RWPE2 (cell line): ENCODE data around the gene PTPMT1.
"Not testable (repeated sequence)": the region's sequence is repeated elsewhere in the genome, so short reads cannot be mapped to it uniquely, and the experiment has no call there.

Experiments
- ATAC-seq: fragments of 200-7000 bp; cut with Tn5 transposase; 3 replicates; pipeline ENCODE4 v1.9.1; 2021; ENCODE audit warnings: low read depth
- DNase-seq: peaks from one replicate; pipeline ENCODE4 v3.0.0-alpha.2; 2020; ENCODE audit warnings: low spot score
- H3K27ac ChIP-seq: fragments of 450-650 bp; 2 replicates; pipeline ENCODE4 v1.5.1; 2017; ENCODE audit warnings: mild to moderate bottlenecking; ENCODE audit not compliant: poor library complexity, severe bottlenecking
- H3K27me3 ChIP-seq: fragments of 250-450 bp; sonication (Bioruptor Pico); 2 replicates; pipeline ENCODE4 v1.5.1; 2021; ENCODE audit warnings: mild to moderate bottlenecking, moderate library complexity; ENCODE audit not compliant: insufficient read depth, poor library complexity, severe bottlenecking
- H3K36me3 ChIP-seq: fragments of 250-450 bp; sonication (Bioruptor Pico); 2 replicates; pipeline ENCODE4 v1.5.1; 2020; ENCODE audit warnings: low read depth, mild to moderate bottlenecking, moderate library complexity
- H3K4me1 ChIP-seq: fragments of 250-450 bp; sonication (Bioruptor Pico); 2 replicates; pipeline ENCODE4 v1.5.1; 2021; ENCODE audit warnings: mild to moderate bottlenecking, moderate library complexity; ENCODE audit not compliant: insufficient read depth, poor library complexity, severe bottlenecking
- H3K4me3 ChIP-seq: fragments of 250-450 bp; sonication (Bioruptor Pico); 2 replicates; pipeline ENCODE4 v1.5.1; 2021; ENCODE audit warnings: mild to moderate bottlenecking, moderate library complexity; ENCODE audit not compliant: severe bottlenecking
- H3K9me3 ChIP-seq: fragments of 250-450 bp; sonication (Bioruptor Pico); 2 replicates; pipeline ENCODE4 v1.5.1; 2021; ENCODE audit warnings: mild to moderate bottlenecking, moderate library complexity; ENCODE audit not compliant: severe bottlenecking
- CTCF ChIP-seq: fragments of 450-650 bp; IDR thresholded peaks from one replicate; pipeline ENCODE4 v1.5.1; 2017; ENCODE audit warnings: mild to moderate bottlenecking, moderate library complexity; ENCODE audit not compliant: poor library complexity, severe bottlenecking

PTPMT1 gene

DNA sequence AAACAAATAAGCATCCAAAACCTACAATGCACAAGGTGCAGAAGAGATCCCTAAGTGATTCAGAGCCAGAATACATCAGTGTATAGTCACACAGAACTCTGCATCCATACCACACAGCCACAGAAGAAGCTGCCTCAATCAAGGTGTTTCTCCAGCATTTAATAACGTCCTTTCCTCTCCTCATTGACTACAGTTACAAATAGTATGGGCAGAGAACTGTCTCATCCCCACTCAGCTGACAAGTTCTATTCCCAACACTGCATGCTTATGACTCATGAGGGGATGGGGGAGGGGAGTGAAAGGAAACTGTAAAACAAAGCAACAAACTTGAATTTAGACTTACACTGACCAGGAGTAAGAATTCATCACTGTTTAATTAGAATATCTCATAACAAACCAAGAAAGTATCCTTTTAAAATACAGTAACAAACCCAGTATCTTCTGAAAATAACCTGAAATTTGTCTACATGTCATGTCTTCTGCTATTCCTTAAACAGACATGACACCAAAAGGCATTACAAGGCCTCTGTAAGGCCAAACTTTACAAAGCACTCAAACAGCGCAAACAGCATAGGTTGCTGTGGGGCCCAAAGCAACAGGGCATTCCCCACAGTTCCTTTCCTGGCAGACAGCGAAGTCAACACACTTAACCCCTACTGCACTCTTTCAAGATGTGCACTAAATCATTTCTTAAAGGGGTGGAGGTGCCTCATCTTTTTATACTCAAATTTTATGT, 41.7 kb upstream of the PTPMT1 start:
- H3K9me3 ChIP-seq: no peaks in the 10 kb centered on the region
- H3K27ac ChIP-seq: peak overlapping the region; percentile 81
- peaks cover 25% of the 10 kb centered on the region; the same call in 1 of the 2 replicates for H3K36me3 ChIP-seq
- peaks cover 36% of the 10 kb centered on the region for H3K4me1 ChIP-seq
- no peak for TF ChIP-seq CTCF
- H3K4me3 ChIP-seq: no peak overlapping the region
- ATAC-seq: peak; percentile 84
- no peak for DNase-seq
- H3K27me3 ChIP-seq: no peaks in the 10 kb centered on the region

- ATAC-seq (peak; percentile 29), DNase-seq (no peak)
- Histone ChIP-seq H3K27ac (peak overlapping the region; percentile 81), H3K4me3 (no peak overlapping the region), H3K4me1 (peaks cover 36% of the 10 kb centered on the region), H3K9me3 (no peaks in the 10 kb centered on the region), H3K27me3 (no peaks in the 10 kb centered on the region), H3K36me3 (peaks cover 23% of the 10 kb centered on the region; the same call in 1 of the 2 replicates)
- TF ChIP-seq CTCF: no peak
Observed at GRCh38 chr11:47524291-47524874, 41.0 kb upstream of the PTPMT1 start.

DNA sequence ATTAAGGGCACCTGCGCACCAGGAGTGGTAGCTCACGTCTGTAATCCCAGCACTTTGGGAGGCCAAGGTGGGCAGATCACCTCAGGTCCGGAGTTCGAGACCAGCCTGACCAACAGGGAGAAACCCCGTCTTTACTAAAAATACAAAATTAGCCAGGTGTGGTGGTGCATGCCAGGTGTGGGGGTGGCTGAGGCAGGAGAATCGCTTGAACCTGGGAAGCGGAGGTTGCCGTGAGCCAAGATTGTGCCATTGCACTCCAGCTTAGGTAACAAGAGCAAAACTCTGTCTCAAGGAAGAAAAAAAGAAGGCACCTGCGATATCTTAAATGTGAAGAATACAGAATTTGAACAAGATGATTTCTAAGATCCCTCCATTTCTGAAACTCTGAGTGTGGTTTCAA, 39.4 kb upstream of the PTPMT1 start:
- not testable (repeated sequence) for H3K4me3 ChIP-seq, ATAC-seq, H3K9me3 ChIP-seq, DNase-seq, H3K27me3 ChIP-seq
- peak overlapping the region; percentile 81 for H3K27ac ChIP-seq
- H3K4me1 ChIP-seq: peaks cover 36% of the 10 kb centered on the region
- H3K36me3 ChIP-seq: peaks cover 29% of the 10 kb centered on the region

GRCh38 chr11:47527186-47527585, 38.2 kb upstream of the PTPMT1 start:
- peak overlapping the region; percentile 81 for H3K27ac ChIP-seq
- no peak for TF ChIP-seq CTCF
- peaks cover 36% of the 10 kb centered on the region for H3K4me1 ChIP-seq
- H3K9me3 ChIP-seq: no peaks in the 10 kb centered on the region
- H3K27me3 ChIP-seq: no peaks in the 10 kb centered on the region
- H3K36me3 ChIP-seq: peaks cover 32% of the 10 kb centered on the region
- H3K4me3 ChIP-seq: no peak overlapping the region
- DNase-seq (no peak), ATAC-seq (no peak)

DNA sequence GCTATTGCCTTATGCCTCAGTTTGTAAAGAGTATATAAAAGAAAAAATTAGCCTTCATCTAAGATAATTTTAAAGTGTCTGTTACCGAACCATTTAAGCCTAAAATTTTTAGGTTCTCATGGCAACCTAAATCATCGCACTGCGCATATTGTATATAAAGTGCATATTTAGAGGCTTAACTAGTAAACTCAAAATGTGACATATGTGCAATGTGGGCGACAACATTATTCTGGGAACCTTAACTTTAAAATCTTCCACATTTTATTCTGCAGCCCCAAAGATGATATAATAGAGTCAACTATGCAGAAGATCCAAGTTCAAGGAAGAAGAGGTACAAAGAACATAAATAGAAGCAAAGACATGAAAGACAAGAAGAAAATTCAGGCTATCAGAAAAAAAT, 35.4 kb upstream of the PTPMT1 start:
- peaks cover 27% of the 10 kb centered on the region for H3K4me1 ChIP-seq
- no peaks in the 10 kb centered on the region for H3K9me3 ChIP-seq
- no peak overlapping the region for H3K27ac ChIP-seq
- ATAC-seq: no peak
- no peak for DNase-seq
- no peak overlapping the region for H3K4me3 ChIP-seq
- H3K27me3 ChIP-seq: no peaks in the 10 kb centered on the region
- TF ChIP-seq CTCF: no peak
- peaks cover 47% of the 10 kb centered on the region for H3K36me3 ChIP-seq

DNA sequence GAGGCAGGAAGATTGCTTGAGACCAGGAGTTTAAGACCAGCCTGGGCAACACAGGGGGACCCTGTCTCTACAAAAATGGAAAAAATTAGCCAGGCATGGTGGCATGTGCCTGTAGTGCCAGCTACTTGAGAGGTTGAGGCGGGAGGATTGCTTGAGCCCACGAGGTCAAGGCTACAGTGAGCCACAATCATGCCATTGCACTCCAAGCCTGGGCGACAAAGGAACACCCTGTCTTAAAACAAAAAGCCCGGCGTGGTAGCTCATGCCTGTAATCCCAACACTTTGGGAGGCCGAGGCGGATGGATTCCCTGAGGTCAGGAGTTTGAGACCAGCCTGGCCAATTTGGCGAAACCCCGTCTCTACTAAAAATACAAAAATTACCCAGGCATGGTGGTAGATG, 34.7 kb upstream of the PTPMT1 start:
- not testable (repeated sequence) for H3K27ac ChIP-seq, H3K9me3 ChIP-seq, DNase-seq, H3K27me3 ChIP-seq, ATAC-seq, H3K4me3 ChIP-seq
- Histone ChIP-seq H3K36me3 (peaks cover 48% of the 10 kb centered on the region), H3K4me1 (peaks cover 19% of the 10 kb centered on the region)
